CD4-positive, alpha-beta memory T cell (primary cell): Measurements from ENCODE around the gene RNF8. TPM values are rescaled to one million over a fixed set of nuclear protein-coding genes. Genes with fewer than 3 reads are reported as not detected.
"Not testable (repeated sequence)": the region's sequence is repeated elsewhere in the genome, so short reads cannot be mapped to it uniquely, and the experiment has no call there.

Experiments used
- CTCF ChIA-PET: fragments of 350-600 bp; sonication (Branson Sonifier 250); formaldehyde crosslinking; loops from one replicate; lab custom pipeline; 2021; ENCODE audit warnings: inconsistent platforms; ENCODE audit not compliant: partially characterized antibody; lab: Charles Lee
- POLR2A ChIA-PET: fragments of 350-600 bp; sonication (Branson Sonifier 250); formaldehyde crosslinking; loops from one replicate; lab custom pipeline; 2021; ENCODE audit not compliant: partially characterized antibody; lab: Charles Lee
- DNase-seq, 5 donors: peaks; one replicate each; pipeline versions ENCODE4 v3.0.0 to v3.0.0-alpha.2; 2020 to 2022; ENCODE audit warnings: mixed read lengths in 1 of 5
- H3K27ac ChIP-seq: one replicate; pipeline ENCODE4 v1.7.0; 2013; ENCODE audit warnings: low read depth, low read length
- H3K27me3 ChIP-seq: 2 replicates; pipeline ENCODE4 v1.7.0; 2013; ENCODE audit warnings: mild to moderate bottlenecking, low read length, moderate library complexity; ENCODE audit not compliant: insufficient read depth
- H3K36me3 ChIP-seq: 2 replicates; pipeline ENCODE4 v1.7.0; 2013; ENCODE audit warnings: mild to moderate bottlenecking, low read length, moderate library complexity; ENCODE audit not compliant: insufficient read depth
- H3K4me1 ChIP-seq: 2 replicates; pipeline ENCODE4 v1.7.0; 2013; ENCODE audit warnings: mild to moderate bottlenecking, low read length, moderate library complexity; ENCODE audit not compliant: insufficient read depth
- H3K4me3 ChIP-seq, 2 donors: one replicate each; pipeline ENCODE4 v1.7.0; 2013; ENCODE audit warnings: low read length in 2 of 2, mild to moderate bottlenecking in 1 of 2
- H3K9me3 ChIP-seq, 2 donors: one replicate each; pipeline ENCODE4 v1.7.0; 2013; ENCODE audit warnings: low read length in 2 of 2, control low read depth in 1 of 2; ENCODE audit not compliant: control insufficient read depth in 1 of 2
- H3K27ac Mint-ChIP-seq, 7 donors: one replicate each; pipeline ENCODE4 v1.8.0; 2020 to 2021; ENCODE audit warnings: mixed read lengths in 7 of 7, mild to moderate bottlenecking in 6 of 7, inconsistent platforms in 3 of 7, moderate library complexity in 3 of 7
- H3K27me3 Mint-ChIP-seq, 2 donors: one replicate each; pipeline ENCODE4 v1.8.0; 2020 to 2021; ENCODE audit warnings: mixed read lengths in 2 of 2
- H3K36me3 Mint-ChIP-seq, 2 donors: one replicate each; pipeline ENCODE4 v1.8.0; 2020 to 2021; ENCODE audit warnings: mixed read lengths in 2 of 2, inconsistent platforms in 1 of 2, mild to moderate bottlenecking in 1 of 2
- H3K4me1 Mint-ChIP-seq, 4 donors: one replicate each; pipeline ENCODE4 v1.8.0; 2020 to 2021; ENCODE audit warnings: mixed read lengths in 4 of 4, mild to moderate bottlenecking in 1 of 4
- H3K4me3 Mint-ChIP-seq, 8 donors: one replicate each; pipeline ENCODE4 v1.8.0; 2020 to 2021; ENCODE audit warnings: mixed read lengths in 8 of 8, mild to moderate bottlenecking in 7 of 8, moderate library complexity in 6 of 8, inconsistent platforms in 3 of 8
- H3K9me3 Mint-ChIP-seq, 8 donors: one replicate each; pipeline ENCODE4 v1.8.0; 2020 to 2021; ENCODE audit warnings: mixed read lengths in 8 of 8, mild to moderate bottlenecking in 5 of 8, inconsistent platforms in 3 of 8, moderate library complexity in 1 of 8
- intact Hi-C: fragments of 100-400 bp; cut with micrococcal nuclease; formaldehyde crosslinking; loops from one replicate; pipeline ENCODE4 v1.15.1; 2023
- polyA plus RNA-seq, 2 donors: library from polyadenylated mRNA; unstranded; fragments of 300-500 nt; fragmentation: Illumina TruSeq; gene quantifications; one replicate each; pipeline ENCODE4 v1.2.3, GENCODE V29; 2021
- total RNA-seq, 2 experiments: library from RNA; stranded (reverse); gene quantifications; one replicate each; pipeline ENCODE4 v1.2.3, GENCODE V29; 2021

RNF8 gene
- total and polyA plus RNA-seq, 4 experiments from 2014 or later: 14.2 to 17.2 (median 15.7) TPM

GRCh38 chr6:37442416-37443215 is 88.8 kb downstream of the RNF8 start:
- H3K9me3 Mint-ChIP-seq: no peaks in the 10 kb centered on the region
- peak overlapping the region; percentile 81 to 94 (median 90) for H3K4me3 Mint-ChIP-seq
- H3K4me1 Mint-ChIP-seq: peaks cover 18 to 49% (median 36%) of the 10 kb centered on the region in 4 donors
- Histone ChIP-seq H3K9me3 (no peaks in the 10 kb centered on the region), H3K27me3 (no peaks in the 10 kb centered on the region), H3K4me1 (peaks cover 19% of the 10 kb centered on the region), H3K27ac (peak overlapping the region; percentile 72), H3K36me3 (peaks cover 40% of the 10 kb centered on the region), H3K4me3 (peak overlapping the region in 1 of 2 donors; percentile 48)
- H3K27ac Mint-ChIP-seq: peak overlapping the region; percentile 68 to 96 (median 95)
- ChIA-PET POLR2A (interaction anchor here (3.6 kb wide), 1 partner anchor 9 kb away, joined by 40 read pairs; the partner anchor contains the start of gene CMTR1), CTCF (interaction anchor here (1.3 kb wide), 1 partner anchor 9 kb away, joined by 3 read pairs; no protein-coding TSS in a partner anchor)
- H3K27me3 Mint-ChIP-seq: no peaks in the 10 kb centered on the region
- peak in 3 of 5 donors; percentile 5 to 19 (median 13) for DNase-seq
- peaks cover 49 to 69% of the 10 kb centered on the region in 2 donors for H3K36me3 Mint-ChIP-seq
- intact Hi-C loops: no loop called here

GRCh38 chr6:37443216-37443542 is 89.4 kb downstream of the RNF8 start:
- POLR2A ChIA-PET: interaction anchor here (1.2 to 3.6 kb wide), 2 partner anchors 10 to 58 kb away, joined by 3 to 40 read pairs; partner anchors contain the start of gene CMTR1
- CTCF ChIA-PET: interaction anchor here (0.6 to 1.3 kb wide), 3 partner anchors 9 to 123 kb away, joined by 3 read pairs; no protein-coding TSS in a partner anchor
- Histone ChIP-seq H3K4me3 (peak overlapping the region in 1 of 2 donors; percentile 10), H3K27ac (peak overlapping the region; percentile 72), H3K4me1 (peaks cover 19% of the 10 kb centered on the region), H3K36me3 (peaks cover 36% of the 10 kb centered on the region)
- H3K9me3 Mint-ChIP-seq, H3K27me3 ChIP-seq, H3K27me3 Mint-ChIP-seq, intact Hi-C loops, H3K9me3 ChIP-seq, DNase-seq: not testable (repeated sequence)
- peak overlapping the region; percentile 68 to 96 (median 93) for H3K27ac Mint-ChIP-seq
- peaks cover 44 to 64% of the 10 kb centered on the region in 2 donors for H3K36me3 Mint-ChIP-seq
- peaks cover 15 to 45% (median 33%) of the 10 kb centered on the region in 4 donors for H3K4me1 Mint-ChIP-seq
- H3K4me3 Mint-ChIP-seq: peak overlapping the region; percentile 81 to 94 (median 90)

Other genes with a start within 250 kb of the RNF8 start
- 100 to 1,000 TPM; 124 to 125 TPM for gene PIM1, start 183.8 kb upstream of the RNF8 start, total RNA-seq
- gene PIM1, start 183.8 kb upstream of the RNF8 start, polyA plus RNA-seq: 100 to 1,000 TPM; 268 to 334 TPM
- gene TBC1D22B, start 96.2 kb upstream of the RNF8 start, total RNA-seq: 10 to 100 TPM in 1 of 2 experiments, 1 to 10 TPM in 1; 9.7 to 10.3 TPM
- 10 to 100 TPM in 1 of 2 donors, 1 to 10 TPM in 1; 7.2 to 11.9 TPM for gene TBC1D22B, start 96.2 kb upstream of the RNF8 start, polyA plus RNA-seq
- 1 to 10 TPM in 1 of 2 experiments, not detected in 1; 1.4 TPM for gene TMEM217, start 95.8 kb upstream of the RNF8 start, total RNA-seq
- gene TMEM217, start 95.8 kb upstream of the RNF8 start, polyA plus RNA-seq: under 1 TPM; 0.31 to 0.42 TPM
- 10 to 100 TPM; 75.0 to 79.1 TPM for gene CMTR1, start 79.2 kb downstream of the RNF8 start, total RNA-seq
- 10 to 100 TPM; 28.4 to 32.6 TPM for gene CMTR1, start 79.2 kb downstream of the RNF8 start, polyA plus RNA-seq
- 10 to 100 TPM; 25.1 to 27.8 TPM for gene CCDC167, start 145.9 kb downstream of the RNF8 start, total RNA-seq
- gene CCDC167, start 145.9 kb downstream of the RNF8 start, polyA plus RNA-seq: 100 to 1,000 TPM; 151 to 226 TPM